ENCODE results near the gene EHD1. TPM values are rescaled to one million over a fixed set of nuclear protein-coding genes. Genes with fewer than 3 reads are reported as not detected.

The EHD1 gene
- total RNA-seq, 1 experiment from 2014 or later = 110 TPM

- Histone ChIP-seq H3K4me2 (no peak overlapping the region), H3K4me3 (no peak overlapping the region), H3F3A (ENCODE audit: insufficient read depth, low read depth) (peaks cover 37% of the 10 kb centered on the region), H3K36me3 (ENCODE audit: low read depth) (peaks cover 25% of the 10 kb centered on the region), H3K79me2 (ENCODE audit: low read depth) (peaks cover 97% of the 10 kb centered on the region), H3K4me1 (replicated peaks; ENCODE audit: insufficient read depth) (peaks cover 64% of the 10 kb centered on the region), H2AFZ (no peak overlapping the region), H3K27me3 (ENCODE audit: insufficient read depth, low read depth) (no peaks in the 10 kb centered on the region), H3K9me2 (ENCODE audit: insufficient read depth) (no peaks in the 10 kb centered on the region), H3K27ac (no peak overlapping the region), H3K9me3 (ENCODE audit: insufficient read depth, low read depth) (no peaks in the 10 kb centered on the region), H4K20me1 (ENCODE audit: insufficient read depth) (peaks cover 72% of the 10 kb centered on the region)
- TF ChIP-seq EZH2 (IDR thresholded peaks at IDR 0.05; ENCODE audit: low read depth) = no peak
- no peak for TF ChIP-seq CTCF (conservative IDR thresholded peaks at IDR 0.05)
- BruUV-seq (replicated peaks) = no TSS peak
- DNase-seq = no peak
- POLR2A ChIA-PET (ENCODE audit: unreplicated experiment) = interaction anchor here (0.7 kb wide), 1 partner anchor 555 kb away, joined by 4 read pairs; the partner anchor contains the start of gene PRDX5
- CTCF ChIA-PET = interaction anchor here (0.6 kb wide), 1 partner anchor 587 kb away, joined by 11 read pairs; the partner anchor contains the start of gene GPR137
- intact Hi-C loops (cut with micrococcal nuclease; ENCODE audit: unreplicated experiment) = no loop called here
These were observed 5.5 kb downstream of the EHD1 start for GRCh38 chr11:64872790-64873488.

DNA sequence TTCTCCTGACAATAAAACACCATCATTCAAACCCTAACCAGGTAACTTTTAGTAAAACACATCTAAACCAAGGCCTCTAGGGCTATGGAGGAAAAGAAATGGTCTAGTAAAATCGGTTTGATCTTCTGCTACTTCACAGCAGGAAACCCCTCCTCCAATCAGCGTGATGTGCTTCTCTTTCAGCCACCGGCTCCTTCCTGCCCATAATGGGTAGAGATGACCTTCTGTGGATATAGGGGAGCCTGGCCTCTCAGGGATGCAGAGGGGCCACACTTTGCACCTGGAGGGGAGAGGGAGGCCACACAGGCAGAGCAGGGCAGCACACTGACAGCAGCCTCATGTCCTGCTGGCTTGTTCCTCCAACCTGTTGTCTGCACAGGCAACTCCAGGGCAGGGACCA lies 6.9 kb downstream of the EHD1 start:
- Histone ChIP-seq H3K4me3 (no peak overlapping the region), H3K4me2 (no peak overlapping the region; the same call in 1 of the 2 replicates), H3K4me1 (replicated peaks; ENCODE audit: insufficient read depth) (peaks cover 61% of the 10 kb centered on the region), H3K36me3 (ENCODE audit: low read depth) (peaks cover 25% of the 10 kb centered on the region), H3K27ac (no peak overlapping the region), H3K9me2 (ENCODE audit: insufficient read depth) (no peaks in the 10 kb centered on the region), H3F3A (ENCODE audit: insufficient read depth, low read depth) (peaks cover 29% of the 10 kb centered on the region), H3K9me3 (ENCODE audit: insufficient read depth, low read depth) (no peaks in the 10 kb centered on the region), H3K79me2 (ENCODE audit: low read depth) (peaks cover 99% of the 10 kb centered on the region), H4K20me1 (ENCODE audit: insufficient read depth) (peaks cover 76% of the 10 kb centered on the region), H3K27me3 (ENCODE audit: insufficient read depth, low read depth) (no peaks in the 10 kb centered on the region), H2AFZ (no peak overlapping the region)
- ChIA-PET CTCF (no interaction called here), POLR2A (ENCODE audit: unreplicated experiment) (no interaction called here)
- TF ChIP-seq CTCF (conservative IDR thresholded peaks at IDR 0.05) (no peak), EZH2 (IDR thresholded peaks at IDR 0.05; ENCODE audit: low read depth) (no peak)
- intact Hi-C loops (cut with micrococcal nuclease; ENCODE audit: unreplicated experiment) = no loop called here
- no peak for DNase-seq
- no TSS peak for BruUV-seq (replicated peaks)

DNA sequence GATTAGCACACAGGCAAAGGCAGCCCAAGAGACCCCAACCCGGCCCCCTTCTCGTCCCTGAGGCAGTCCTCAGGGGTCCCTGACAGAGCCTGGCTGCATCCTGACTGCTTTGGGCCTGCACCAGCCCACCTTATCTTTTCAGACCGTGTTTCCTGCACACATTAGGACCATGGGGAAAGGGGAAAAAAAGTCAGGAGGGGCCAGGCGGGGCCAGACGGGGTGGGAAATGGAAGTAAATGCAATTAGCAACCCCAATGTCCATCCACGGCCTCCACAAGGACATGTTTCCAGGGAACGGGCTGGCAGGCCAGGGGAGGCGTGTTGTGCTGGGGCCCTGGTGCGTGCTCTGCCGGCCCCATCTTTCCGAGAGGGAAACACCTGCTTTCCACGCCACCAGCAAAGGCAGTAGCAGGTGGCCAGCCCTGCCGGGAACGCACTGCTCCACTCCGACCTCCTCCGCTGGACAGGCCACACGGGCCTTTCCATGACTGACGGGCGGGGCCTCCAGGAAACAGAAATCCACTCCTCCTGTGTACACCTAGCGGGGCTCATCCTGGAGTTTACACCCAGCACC lies 7.4 kb downstream of the EHD1 start:
- Histone ChIP-seq H3K27ac (0 out of 2 replicates have a peak overlapping the region, but pooled peaks have one; percentile 7), H4K20me1 (ENCODE audit: insufficient read depth) (peaks cover 75% of the 10 kb centered on the region)
- CTCF ChIA-PET = interaction anchor here (1.1 kb wide), 1 partner anchor 23 kb away, joined by 4 read pairs; no protein-coding TSS in a partner anchor

More for the DNA sequence above, 7.4 kb downstream of the EHD1 start:
- BruUV-seq (replicated peaks) = no TSS peak
- H3K9me2 ChIP-seq (ENCODE audit: insufficient read depth) = no peaks in the 10 kb centered on the region
- DNase-seq = no peak
- no peaks in the 10 kb centered on the region for H3K27me3 ChIP-seq (ENCODE audit: insufficient read depth, low read depth)
- peaks cover 29% of the 10 kb centered on the region for H3K36me3 ChIP-seq (ENCODE audit: low read depth)
- no peak overlapping the region for H3K4me3 ChIP-seq
- H2AFZ ChIP-seq = no peak overlapping the region
- intact Hi-C loops (cut with micrococcal nuclease; ENCODE audit: unreplicated experiment) = no loop called here
- peaks cover 99% of the 10 kb centered on the region for H3K79me2 ChIP-seq (ENCODE audit: low read depth)
- POLR2A ChIA-PET (ENCODE audit: unreplicated experiment) = no interaction called here
- no peak for TF ChIP-seq CTCF (conservative IDR thresholded peaks at IDR 0.05)
- no peaks in the 10 kb centered on the region for H3K9me3 ChIP-seq (ENCODE audit: insufficient read depth, low read depth)
- H3K4me1 ChIP-seq (replicated peaks; ENCODE audit: insufficient read depth) = peaks cover 61% of the 10 kb centered on the region
- H3F3A ChIP-seq (ENCODE audit: insufficient read depth, low read depth) = peaks cover 29% of the 10 kb centered on the region
- H3K4me2 ChIP-seq = peak overlapping the region; percentile 29; the same call in 1 of the 2 replicates

Data from PC-9 (cell line).